Measurements from ENCODE around the gene ETV6.

ETV6 gene

DNA sequence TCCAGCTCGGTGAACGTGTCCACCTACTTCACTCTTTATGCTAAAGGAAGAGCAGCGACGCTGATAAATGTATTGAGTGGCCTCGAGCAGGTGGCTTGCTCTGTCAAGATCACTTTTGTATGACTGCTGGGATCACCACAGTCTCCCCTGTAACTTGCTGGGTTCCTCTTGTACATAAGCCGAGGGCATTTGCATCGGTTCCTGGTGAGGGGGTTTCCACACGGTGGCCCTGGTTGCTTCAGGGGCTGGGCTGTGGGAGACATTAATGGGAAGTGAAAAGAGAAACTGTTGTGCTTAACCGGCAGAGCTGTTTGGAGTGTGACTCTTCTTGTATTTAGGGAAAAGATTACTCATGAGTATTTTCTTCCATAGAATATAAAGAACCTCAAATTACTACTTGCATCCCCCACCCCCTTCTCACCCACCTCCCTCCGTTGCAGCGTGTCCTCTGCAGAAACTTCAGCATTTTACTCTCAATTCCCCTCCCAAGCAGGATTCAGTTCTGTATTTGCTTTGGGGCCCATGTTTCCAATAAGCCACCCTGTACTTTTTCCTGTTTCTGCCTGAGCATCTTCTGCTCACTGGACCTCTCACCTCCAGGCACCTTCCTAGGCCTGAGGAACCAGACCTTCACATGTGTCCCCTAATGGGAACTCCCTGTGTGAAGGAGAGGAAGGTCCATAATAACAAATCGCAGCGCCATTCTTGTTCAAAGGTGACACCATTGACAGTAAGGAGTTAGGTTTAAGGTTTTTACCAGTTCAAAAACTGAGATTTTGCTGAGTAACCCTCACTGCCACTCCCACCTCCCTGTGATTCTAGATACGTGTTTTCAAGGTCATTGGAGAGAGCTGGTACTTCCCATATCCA lies 187.0 kb downstream of the ETV6 start:
- DNase-seq: peak; percentile 79

DNA sequence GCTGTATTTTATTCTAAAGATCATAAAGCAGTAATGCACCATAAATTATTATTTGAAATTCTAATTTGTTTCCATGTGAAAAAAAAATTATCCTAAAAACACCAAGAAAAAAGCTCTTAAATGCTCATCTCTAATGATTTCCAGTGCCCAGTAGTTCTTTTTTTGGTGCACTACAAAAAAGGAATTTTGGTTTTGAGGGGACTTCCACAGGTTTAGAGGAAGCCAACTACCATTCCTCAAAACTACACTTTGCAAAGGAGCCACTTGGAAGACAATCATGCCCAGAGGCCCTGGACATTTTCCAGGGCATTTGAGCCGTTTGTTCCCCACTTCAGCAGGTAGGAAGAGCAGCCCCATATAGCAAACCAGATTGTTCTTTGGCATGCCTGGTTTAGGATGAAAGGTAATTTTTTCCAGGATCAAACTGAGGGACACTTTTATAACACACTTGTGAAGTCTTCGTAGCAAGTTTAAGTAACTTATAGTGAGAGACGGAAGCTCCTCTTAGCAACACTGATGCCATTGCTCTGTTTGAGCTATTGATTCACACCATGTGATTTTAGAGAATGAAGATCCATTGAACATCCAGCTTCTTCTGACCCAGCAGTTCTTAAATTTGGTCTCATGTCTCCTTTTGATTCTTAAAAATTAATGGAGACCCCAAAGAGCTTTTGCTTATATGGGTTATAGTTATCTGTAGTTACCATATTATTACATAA lies 187.9 kb downstream of the ETV6 start:
- no peak for DNase-seq

DNA sequence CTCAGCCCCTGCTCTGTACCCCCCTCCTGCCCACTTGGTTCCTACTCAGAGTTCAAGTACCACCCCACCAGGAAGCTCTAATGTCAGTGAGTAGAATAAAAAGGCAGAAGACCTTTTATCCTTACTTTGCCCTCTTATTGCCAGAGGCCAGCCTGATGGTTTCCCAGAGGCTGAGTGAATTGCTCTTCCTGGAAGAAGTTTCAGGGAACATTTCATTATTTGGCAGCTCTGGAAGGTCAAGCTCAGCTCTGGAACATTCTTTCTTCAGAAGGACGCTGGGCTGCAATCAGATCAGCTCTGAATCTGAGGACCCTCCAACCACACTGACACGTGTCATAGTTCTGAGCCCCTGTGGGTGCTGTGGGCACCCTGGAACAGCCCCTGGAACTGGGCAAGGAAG lies 188.9 kb downstream of the ETV6 start:
- DNase-seq: peak; percentile 61

DNA sequence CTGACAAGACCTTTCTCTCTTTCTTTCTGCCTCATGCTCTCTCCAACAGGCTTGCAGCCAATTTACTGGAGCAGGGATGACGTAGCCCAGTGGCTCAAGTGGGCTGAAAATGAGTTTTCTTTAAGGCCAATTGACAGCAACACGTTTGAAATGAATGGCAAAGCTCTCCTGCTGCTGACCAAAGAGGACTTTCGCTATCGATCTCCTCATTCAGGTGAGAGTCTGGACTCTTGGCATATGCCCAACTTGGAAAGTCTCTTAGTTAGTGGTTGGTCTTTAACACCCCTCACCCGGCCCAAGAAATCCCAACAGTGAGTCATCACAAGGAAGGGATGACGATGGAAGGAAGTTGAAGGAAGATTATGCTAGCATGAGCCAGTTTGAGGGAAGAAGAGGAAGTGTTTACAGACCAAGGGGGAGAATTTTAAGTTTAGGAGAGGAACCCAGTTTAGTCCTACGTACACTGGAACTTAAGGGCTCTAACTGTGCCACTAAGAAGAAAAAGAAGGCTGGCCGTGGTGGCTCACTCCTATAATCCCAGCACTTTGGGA lies 189.7 kb downstream of the ETV6 start:
- peak; percentile 93 for DNase-seq

DNA sequence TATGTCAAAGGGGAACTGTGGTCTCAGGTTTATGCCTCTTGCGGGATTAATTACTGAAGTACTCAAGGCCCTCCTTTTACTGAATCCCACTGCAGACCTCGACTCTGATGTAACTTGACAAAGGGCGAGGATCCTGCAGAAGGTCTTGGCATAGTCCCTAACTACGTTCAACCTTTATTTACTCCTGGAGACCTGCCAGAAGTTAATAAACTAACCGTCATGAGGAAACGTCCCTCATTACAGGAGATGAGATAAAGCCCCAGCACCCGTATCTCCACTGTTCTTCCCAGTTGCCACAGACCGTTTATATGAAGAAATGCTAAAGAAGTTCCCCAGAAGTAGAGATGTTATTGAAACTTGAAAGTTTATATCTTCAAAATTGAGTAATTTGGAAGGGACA lies 190.9 kb downstream of the ETV6 start:
- peak; percentile 62 for DNase-seq

DNA sequence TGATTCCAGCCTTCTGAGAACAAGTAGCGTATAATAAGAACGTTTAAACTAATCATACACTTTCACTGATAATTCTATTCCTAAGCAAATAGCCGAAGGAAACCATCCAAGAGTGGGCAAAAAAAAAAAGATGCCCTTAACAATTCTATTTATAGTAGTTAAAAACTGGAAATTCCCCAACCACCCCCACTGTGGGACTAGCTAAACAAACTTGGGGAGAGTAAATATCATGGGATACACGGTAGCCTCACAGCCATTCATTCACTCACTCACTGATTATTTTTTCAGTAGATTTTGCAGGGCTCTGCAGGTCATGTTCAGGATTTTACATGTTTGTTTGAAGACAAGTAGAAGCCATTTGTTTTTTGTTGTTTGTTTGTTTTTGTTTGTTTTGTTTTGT lies 197.0 kb downstream of the ETV6 start:
- DNase-seq: no peak

DNA sequence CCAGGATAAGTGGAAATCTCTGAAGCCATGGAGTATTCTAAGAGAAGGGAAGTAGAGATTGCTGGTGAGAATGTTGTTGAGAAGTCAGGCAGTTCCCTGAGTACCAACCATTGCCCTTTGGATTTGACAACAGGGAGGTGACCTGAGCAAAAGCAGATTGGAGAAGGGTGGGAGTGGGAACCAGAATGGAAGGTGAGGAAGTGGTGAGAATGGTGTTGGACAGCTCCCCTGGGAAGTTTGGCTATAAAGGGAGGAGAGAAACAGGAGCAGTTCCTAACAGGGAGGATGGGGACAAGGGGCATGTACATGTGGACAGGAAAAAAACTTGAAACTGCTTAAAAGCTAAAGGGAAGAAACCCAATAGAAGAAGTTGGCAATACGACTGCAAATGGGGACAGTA lies 198.1 kb downstream of the ETV6 start:
- DNase-seq: no peak

DNA sequence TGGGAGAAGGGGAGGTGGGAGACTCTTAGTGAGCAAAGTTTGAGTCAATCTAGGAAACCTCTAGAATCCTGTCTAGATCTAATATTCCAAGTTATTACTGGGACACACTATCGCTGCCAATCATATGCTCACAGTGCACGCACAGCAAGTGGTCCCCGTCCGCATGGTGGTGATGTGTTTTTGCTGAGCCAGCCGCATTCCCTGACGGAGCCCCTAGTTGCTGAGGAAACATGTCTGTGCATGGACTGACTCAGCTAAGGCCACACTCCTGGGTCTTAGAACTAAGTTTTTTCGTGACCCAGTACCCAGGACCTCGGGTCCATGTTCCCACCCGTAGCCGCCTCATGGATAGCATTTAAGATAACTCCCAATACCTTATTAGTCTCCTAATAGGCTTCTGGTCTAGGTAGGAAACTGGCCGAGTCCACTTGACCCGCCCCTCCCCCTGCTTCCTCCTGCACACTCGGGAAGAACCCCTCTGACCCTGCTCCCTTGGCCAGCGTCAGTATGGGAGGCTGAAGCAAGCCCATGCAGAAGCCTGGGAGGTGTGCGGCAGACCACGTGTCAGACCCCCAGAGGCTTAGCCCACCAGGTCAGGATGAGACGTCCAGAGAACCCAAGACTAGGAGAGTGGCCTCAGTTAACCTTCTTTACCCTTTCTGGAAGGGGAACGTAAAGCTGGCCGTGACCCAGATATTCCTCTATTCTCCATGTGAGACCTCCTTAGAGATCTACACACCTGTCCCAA lies 200.5 kb downstream of the ETV6 start:
- no peak for DNase-seq

DNA sequence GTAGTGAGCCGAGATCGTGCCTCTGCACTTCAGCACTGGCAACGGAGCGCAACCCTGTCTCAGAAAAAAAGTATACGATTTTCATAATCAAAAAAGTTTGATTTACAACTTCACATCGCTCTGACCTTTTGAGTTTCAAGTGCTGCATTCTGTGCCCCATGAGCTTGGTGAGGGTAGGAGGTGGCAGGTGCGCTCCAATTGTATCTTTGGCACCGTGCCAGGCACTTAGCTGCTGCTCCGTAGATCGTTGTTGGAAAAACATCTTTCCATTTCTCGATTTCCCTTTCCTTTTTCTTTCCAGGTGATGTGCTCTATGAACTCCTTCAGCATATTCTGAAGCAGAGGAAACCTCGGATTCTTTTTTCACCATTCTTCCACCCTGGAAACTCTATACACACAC lies 203.7 kb downstream of the ETV6 start:
- DNase-seq: peak; percentile 99

DNA sequence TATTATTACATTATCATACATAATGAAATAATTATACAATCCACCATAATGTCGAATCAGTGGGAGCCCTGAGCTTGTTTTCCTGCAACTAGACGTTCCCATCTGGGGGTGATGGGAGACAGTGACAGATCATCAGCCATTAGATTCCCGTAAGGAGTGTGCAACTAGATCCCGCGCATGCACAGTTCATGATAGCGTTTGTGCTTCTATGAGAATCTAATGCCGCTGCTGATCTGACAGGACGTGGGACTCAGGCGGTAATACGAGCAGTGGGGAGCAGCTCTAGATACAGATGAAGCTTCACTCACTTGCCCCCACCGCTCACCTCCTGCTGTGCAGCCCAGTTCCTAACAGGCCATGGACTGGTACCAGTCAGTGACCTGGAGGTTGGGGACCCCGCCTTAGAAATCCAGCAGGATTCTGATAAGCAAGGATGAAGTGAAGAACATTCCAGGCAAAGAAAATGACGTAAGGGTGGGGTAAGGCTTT lies 204.6 kb downstream of the ETV6 start:
- DNase-seq: peak; percentile 54

DNA sequence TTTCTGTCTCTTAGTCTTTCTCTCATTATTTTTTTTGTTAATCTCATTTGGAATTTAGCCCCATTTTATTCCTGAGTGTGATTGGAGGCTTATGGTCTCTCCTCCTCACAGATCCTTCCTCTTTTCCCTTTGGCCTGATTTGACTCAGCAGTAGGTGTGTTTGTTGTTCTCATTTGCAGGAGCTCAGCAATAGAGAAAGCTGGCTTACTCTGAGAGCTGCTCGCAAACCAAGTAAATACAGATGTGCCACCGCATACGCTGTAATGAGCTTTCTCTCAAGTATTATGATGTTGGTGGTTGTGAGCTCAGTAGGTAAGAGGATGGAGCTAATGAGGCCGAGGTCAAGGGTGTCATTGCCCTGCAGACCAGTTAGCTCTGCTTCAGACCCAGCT lies 206.5 kb downstream of the ETV6 start:
- DNase-seq: peak; percentile 94

DNA sequence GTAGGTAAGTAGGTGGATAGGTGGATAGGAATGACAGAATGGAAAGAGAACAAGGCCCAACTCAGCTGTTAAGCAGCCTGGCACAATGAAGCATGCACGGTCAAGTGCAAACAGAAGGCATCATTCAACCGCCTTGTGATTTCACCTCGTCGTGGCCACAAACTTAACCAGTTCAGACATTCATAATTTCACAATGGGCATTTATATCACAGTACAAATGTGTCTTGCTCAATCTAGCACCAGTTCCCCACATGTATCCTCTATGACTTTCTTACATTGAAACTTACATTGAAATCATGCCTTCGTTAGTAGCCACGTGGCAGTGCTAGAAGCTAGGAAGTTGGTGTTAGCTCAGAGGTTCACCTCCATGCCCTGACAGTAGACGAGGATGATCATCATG lies 207.5 kb downstream of the ETV6 start:
- DNase-seq: no peak

DNA sequence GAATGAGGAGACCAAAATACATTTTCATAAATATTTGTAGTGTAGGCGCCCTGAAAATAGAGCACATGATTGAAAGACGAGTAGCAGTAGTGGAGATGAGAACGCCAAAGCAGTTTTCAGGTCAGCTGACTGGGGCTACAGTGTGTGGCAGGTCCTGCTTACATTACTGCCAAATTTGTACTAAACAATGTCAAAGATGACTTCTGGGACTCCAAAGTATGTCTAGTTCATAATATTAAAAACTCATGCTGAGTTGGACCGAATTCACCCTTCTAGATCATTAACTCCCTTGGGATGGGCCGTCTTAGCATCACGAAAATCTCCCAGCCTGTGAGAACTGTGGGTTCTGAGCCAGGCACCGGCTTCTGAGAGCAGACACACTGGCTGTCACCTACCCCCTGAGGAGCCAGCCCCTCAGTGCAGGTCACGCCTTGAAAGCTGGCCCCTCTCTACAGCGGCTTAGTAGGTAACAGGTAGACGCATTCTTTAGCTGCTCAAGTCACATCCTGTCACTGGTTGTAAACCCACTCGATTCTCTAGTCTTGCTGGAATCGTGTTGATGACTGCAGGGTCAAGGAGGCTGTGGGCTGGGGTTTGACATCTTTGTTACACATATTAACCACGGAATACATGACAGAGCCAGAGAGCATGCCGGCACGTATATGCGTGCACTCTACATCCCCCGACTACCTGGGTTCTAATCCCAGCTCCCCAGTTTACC lies 210.4 kb downstream of the ETV6 start:
- no peak for DNase-seq

DNA sequence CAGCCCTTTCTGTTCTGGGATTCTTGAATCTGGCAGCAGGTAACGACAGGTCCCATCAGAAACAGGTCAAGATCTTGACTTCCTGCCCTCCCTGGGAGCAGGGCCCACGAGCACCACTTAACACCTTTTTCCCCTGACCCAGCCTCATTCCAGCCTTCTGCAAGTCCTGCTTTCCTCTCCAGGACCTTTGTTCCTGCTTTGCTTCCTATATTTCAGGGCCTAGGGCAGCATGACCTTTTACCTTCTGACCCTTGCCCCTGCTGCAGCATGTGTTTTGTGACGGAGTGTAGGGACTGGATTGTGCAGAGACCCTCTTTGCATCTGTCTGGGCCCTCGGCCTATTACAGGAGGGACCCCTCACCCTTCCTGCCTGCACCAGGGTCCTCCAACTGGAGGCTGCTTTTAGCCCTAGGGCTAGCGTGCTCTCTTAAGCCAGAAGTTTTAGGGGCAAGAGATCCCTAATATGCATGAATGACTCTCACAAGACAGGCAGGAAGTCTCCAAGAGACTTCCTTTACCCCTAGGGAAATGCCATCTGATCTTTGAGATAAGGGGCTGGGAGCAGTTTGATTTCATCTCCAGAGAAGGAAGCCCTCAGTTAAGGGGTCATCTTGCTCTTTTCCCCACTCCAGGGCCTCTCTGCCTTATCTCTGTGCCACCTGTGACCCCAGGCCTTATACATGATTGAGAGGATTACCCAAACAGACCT lies 211.8 kb downstream of the ETV6 start:
- no peak for DNase-seq

DNA sequence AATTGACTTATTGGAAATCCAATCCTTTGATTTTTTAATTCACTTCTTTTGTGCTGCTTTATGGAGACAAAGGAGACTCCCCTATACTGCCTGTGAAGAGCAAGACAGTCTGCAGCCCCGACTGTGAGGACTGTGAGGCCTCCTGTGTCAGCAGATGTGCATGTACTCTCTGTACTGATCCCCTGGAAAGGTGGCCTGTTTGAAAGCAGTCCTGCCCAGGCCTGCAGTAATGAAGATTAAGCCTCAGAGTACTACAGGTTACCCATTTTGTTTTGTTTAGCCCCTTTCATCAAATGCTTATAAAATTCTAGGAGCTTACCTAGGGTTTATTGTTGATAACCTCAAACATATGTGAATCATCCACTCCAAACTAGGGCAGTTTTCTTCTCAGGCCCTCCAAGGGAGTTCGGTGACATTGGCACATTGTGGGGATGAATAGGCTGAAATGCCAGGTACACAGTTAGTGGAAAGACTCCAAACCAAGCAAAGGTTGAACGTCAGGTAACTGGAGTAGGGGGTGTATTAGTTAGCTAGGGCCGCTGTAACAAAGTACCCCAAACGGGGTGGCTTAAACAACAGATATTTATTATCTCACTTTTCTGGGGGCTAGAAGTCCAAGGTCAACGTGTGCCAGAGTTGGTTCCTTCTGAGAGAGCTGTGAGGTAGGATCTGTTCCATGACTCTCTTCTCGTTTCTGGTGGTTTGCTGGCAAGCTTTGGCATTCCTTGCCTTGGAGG lies 212.6 kb downstream of the ETV6 start:
- DNase-seq: no peak

DNA sequence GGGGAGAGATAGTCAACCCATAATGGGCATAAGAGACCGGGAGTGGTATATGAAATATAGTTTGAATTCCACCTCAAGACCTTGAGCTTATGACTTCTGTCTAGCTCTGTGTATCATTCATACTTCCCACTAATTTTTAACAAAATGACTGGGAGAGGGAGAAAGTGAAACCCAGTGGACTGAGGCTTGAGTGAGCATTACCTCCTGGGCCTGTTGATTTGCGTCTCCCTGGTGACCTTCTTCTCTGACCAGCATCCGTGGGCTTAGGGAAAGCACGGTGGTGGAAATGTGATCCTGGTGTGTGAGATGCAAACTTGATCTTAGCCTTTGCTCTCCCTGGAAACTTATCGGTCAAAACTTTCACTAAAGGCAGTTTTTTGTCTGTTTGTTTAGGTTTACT lies 213.3 kb downstream of the ETV6 start:
- DNase-seq: peak; percentile 14

DNA sequence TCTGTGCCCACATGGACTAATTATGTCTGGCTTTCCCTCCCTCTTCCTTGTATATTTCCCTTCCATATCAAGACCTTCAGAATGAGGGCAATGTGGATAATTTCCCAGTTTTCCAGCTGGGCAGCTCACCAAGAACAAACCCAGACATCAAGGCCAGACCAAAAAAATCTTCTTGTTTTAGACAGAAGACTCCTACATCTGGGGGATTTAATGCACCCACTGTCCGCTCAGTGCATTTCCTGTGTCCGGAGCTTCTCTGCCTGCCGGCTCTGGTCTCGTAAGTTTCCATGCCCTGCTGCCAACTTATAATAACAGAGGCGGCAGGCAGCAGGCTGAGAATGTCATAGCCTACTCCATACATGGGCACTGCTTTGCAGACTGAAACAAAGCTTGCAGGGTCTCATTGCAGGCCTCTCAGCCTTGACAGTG lies 214.0 kb downstream of the ETV6 start:
- DNase-seq: no peak

DNA sequence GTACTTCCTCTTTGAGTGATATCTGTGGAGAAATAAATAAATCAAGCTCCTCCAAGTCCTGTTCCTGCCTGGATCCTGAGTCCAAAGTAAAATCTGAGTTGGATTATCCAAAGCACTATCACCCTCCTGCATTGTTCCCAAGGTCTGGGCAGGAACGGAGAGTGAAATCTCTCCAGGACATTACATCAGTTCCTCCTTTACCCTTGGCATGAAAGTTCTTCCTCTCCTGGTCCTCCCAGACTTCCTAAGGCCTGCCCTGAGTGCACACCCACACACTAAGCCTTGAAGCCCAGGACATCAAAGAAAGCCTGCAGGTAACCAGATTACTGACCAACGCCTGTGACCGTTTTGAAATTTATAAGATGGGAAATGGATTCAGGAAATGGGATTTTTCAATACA lies 214.5 kb downstream of the ETV6 start:
- DNase-seq: no peak

DNA sequence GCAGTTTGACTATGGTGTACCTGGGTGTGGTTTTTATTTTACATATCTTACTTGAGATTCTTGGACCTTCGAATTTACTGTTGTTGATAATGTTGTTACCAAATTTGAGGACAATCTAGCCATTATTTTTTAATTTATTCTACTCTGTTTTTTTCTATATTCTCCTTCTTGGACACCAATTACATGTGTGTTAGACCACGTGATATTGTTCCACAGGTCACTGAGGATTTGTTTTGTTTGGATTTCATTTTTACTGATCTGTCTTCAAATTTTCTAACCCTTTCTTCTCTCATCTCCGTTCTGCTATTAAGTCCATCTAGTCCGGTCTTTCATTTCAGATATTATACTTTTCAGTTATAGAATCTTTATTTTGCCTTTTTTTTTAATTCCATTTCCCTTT lies 216.3 kb downstream of the ETV6 start:
- DNase-seq: no peak

DNA sequence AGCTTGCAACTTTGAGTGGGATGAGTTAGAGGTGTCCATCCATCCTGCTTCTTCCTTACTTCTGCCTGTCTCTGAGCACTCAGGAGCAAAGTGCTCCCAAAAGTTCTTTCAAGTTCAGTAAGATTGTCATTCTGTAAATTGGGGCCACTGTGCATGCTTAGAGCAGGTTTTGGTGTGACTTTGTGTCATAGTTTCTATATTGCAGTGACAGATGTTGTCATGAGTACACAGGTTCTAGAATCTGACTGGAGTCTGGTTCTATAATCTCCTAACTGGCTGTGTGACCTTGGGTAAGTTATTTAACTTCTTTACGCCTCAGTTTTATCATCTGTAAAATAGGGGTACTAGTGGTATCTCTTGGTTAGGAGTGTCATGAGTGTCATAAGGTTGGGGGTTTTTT lies 218.6 kb downstream of the ETV6 start:
- no peak for DNase-seq

DNA sequence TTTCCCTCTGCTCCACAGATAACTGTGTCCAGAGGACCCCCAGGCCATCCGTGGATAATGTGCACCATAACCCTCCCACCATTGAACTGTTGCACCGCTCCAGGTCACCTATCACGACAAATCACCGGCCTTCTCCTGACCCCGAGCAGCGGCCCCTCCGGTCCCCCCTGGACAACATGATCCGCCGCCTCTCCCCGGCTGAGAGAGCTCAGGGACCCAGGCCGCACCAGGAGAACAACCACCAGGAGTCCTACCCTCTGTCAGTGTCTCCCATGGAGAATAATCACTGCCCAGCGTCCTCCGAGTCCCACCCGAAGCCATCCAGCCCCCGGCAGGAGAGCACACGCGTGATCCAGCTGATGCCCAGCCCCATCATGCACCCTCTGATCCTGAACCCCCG lies 219.9 kb downstream of the ETV6 start:
- DNase-seq: no peak
